Suppressor macrophage treated with lipopolysaccharide for 4 hours (primary cell): Measurements from ENCODE around the gene PDE4D.
A peak's percentile ranks its signal among the peaks of the same experiment; 100 is the strongest.

ENCODE experiments used
- DNase-seq: peaks from one replicate; pipeline ENCODE4 v3.0.0-alpha.2; 2020

The PDE4D gene

DNA sequence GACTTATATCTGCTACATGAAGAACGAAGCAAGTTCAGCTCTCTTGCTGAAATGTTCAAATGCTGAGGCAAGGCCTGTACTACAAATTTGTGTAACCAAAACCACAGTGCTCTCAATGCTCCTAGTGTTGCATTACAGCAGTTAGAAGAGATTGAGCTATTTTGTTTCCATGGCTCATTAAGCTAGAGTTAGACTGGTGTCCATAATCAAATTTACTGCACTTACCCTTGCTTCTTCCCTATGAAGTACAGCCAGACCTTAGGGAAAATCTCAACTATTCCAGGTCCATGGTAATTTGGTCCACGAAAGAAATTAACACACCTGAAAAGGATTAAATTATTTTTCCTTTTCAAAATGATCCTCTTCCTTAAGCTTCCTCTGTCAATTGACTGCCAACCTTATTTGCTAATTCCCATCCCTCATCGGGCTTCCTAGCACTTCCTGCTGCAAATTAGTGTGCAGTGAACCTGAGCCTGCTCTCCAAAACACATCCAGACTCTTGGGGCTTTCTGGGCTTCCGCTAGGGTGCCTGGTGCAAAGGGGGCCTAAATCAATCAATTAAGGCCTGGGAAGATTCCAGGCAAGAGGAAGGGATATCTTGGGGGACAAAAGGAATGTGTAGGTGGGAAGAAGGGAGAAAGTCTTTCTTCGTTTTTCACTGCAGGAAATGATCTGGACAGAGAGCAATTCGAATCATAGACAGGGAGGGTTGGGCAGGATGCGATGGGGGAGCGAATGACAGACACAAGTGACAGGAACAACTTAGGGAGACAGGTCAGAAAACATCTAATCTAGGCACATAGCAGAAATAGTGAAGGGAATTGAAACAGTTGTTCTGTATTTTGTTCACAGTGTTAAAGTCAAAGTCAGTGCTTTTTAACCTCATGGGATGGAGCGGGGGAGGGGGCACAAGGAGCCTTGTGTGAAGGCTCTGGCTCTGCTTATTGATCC, 768.2 kb downstream of the PDE4D start:
- DNase-seq, result no peak

DNA sequence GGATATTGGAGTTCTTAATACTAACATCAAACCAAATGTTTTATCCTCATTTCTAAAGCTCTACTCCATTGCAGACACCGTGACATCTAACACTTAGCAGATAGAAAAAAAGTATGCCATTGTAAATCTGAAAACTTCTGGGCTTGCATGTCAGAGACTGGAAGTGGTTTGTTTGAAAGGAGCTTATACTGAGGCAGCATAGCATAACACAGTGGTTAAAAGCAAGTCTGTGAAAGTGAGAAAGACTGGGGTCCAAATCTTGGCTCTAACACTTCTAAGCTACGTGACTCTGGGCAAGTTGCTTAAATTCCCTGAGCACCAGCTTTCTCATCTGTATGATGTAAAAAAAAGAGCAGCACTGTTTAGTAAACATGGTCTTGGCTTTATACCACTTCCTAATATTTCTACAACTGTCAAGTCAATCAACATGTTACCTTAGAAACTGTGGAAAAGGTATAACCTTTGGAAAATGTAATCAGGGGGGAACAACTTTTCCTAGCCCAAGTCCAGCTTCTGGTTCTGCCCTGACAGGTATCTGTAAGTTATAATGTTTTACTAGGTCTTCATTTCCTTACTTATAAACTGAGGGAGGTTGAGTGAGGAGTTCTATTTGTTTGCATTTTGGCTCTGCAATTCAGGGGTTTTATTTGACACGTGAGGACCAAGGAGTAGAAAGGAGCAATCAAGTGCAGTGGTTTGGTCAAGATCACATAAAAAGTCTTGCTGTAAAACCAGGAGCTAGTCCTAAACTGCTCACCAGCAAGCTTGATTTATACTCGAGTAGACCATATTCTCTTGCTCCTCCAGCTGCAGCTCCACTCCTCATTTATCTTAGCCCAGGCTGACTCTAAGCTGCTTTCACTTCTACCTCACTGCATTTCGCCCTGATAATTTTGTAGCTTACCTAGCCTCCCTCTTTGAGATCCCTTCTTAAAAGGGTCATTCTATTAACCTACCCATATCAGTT, 769.6 kb downstream of the PDE4D start:
- no peak for DNase-seq

GRCh38 chr5:59119480-59119879, 774.0 kb downstream of the PDE4D start:
- no peak for DNase-seq

GRCh38 chr5:59117320-59117719, 776.2 kb downstream of the PDE4D start:
- DNase-seq, result no peak

DNA sequence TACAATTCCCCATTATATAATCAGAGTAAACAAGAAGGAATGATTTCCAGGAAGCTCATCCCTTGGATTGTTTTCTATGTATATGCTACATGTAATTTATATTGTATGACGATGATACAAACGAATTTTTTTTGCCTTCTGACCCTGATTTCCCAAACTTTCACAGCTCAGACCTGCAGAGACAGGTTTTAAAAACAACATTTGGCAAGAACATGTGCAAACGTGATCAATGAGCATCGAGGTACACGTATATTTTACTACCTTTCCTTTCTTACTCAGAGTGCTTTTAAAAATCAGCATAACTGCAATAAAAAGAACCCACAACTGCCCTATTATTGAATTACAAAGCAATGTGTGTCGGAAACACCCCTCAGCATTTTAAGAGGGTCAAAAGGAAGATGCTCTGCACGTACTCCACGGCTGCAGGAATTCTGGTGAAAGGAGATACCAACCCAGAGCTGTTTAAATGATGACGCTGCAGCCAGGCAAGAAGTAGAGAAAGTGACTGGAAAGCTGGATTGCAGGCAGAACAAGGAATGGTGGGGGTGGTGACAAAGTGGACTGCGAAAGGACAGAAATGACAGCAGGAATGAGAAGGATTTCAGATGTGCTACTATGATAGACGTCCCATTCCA, 777.2 kb downstream of the PDE4D start:
- no peak for DNase-seq

GRCh38 chr5:59115345-59115744, 778.2 kb downstream of the PDE4D start:
- DNase-seq, result no peak

- no peak for DNase-seq
These were observed 784.1 kb downstream of the PDE4D start for GRCh38 chr5:59109383-59109782.

- no peak for DNase-seq
These were observed 785.8 kb downstream of the PDE4D start for GRCh38 chr5:59107692-59108091.

GRCh38 chr5:59104400-59105127, 789.0 kb downstream of the PDE4D start:
- no peak for DNase-seq

- no peak for DNase-seq
These were observed 790.2 kb downstream of the PDE4D start for GRCh38 chr5:59103303-59103702.

DNA sequence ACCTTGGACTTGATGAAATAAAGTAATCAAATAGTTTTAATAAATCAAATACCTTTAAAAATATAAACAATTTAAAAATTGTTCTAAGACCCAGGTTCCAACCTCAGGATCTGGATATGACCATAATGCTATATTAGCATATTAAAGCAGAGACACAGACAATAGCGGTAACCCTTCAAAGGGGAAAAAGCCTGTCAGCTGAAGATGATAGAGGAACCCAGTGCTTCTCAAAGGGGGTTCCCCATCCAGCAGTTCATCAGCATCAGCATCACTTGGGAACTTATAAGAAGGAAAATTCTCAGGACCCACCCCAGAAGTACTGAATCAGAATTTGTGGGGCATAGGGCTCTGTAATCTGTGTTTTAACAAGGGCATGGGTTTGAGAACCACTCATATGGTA, 791.1 kb downstream of the PDE4D start:
- peak; percentile 7 for DNase-seq

DNA sequence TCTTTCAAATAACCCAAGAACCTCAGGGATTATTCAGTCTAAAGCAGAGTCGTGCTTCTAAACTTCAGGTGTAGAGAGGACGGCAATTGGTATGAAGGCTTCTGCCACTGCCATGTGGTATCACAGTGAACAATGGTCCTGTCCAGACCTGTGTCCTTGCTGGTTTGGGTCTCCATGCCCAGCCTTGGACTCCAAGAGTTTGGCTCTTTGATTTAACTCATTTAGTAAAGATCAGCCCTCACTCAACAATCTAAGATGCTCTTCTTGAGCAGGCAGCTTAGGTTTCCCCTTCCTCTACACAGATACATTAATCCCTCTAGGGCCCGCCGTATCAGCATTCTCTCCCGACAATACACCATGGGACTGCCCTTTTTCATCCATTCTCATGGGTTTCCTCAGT, 792.7 kb downstream of the PDE4D start:
- DNase-seq, result no peak

DNA sequence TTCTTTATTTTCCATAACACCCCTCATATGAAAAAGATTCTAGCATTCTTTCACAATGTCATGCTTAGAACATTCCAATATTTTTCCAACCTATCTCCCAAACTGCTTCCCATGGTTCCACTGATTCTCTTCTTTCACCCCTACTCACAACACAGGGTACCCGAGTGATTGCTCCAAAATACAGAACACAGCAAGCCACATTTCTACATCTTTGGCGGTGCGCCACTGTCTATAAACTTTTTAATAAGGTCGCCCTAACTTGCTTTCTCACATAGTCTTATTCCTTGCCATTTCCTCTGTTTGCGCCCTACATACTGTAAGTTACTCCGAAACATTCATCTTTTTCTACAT, 793.6 kb downstream of the PDE4D start:
- DNase-seq, result no peak

- no peak for DNase-seq
These were observed 794.1 kb downstream of the PDE4D start for GRCh38 chr5:59099270-59099994.

DNA sequence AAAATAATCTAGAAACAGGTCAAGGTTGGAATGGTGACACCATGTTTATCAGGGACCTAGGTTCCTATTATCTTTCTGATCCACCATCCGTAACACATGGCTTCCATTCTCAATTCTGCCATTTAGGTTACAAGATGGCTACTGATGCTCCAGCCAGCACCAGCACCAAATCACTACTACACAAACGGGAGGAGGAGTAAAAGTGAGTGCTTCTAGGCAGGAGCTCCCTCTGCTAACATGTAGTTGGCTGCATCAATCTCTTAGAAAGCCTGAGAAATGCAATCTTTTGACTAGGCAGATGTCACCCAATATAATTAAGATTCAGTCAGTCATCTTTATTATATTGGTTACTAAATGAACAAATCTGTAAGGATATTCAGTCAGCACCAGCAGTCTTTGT, 794.8 kb downstream of the PDE4D start:
- no peak for DNase-seq

GRCh38 chr5:59097712-59098111, 795.8 kb downstream of the PDE4D start:
- no peak for DNase-seq

GRCh38 chr5:59097116-59097515, 796.4 kb downstream of the PDE4D start:
- no peak for DNase-seq

- DNase-seq, result no peak
These were observed 798.0 kb downstream of the PDE4D start for GRCh38 chr5:59095480-59095879.

- no peak for DNase-seq
These were observed 798.7 kb downstream of the PDE4D start for GRCh38 chr5:59094864-59095263.

DNA sequence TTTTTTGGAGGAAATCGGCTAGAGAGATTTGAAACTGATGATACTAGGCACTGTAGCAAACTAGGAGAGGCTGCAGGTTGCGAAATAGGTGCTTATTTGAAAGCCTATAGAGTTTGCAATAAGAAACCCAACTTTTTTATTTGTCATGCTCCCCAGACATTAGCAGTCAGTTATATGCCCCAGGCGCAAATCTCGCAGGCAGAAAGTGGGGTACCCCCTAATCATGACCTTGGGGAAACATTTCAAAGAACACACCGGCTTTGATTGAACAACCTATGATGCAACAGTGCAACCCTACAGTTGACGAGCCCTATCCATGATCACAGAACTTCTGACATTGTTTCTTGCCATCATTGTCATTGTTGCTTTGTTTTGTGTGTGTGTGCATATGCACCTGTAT, 800.2 kb downstream of the PDE4D start:
- DNase-seq, result peak; percentile 8

DNA sequence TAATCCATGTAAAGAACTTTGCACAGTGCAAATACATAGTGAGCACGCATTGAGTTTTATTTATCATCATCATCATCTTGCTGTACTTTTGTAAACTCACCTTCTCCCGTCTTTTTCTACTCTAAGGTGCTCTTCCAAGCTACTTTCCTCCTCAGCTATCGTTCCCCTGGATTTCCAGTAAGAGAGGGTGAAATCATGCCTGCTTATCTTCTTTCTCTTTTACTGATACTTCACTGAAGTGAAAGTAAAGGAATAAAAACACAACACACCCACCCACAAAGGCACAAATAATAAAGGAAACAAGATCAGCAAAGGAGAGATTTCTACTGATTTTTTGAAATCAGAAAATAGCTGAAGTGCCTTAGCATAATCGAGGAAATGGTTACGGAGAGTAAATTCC, 800.8 kb downstream of the PDE4D start:
- no peak for DNase-seq

GRCh38 chr5:59091965-59092364, 801.6 kb downstream of the PDE4D start:
- no peak for DNase-seq
